Globus pallidus (tissue), 1 donor: Measurements from ENCODE around the gene RAPH1.
"Not testable (repeated sequence)": the region's sequence is repeated elsewhere in the genome, so short reads cannot be mapped to it uniquely, and the experiment has no call there.

Experiments
- DNase-seq: peaks from one replicate; pipeline ENCODE4 v3.0.0-alpha.2; 2015; ENCODE audit warnings: low spot score

The RAPH1 gene

DNA sequence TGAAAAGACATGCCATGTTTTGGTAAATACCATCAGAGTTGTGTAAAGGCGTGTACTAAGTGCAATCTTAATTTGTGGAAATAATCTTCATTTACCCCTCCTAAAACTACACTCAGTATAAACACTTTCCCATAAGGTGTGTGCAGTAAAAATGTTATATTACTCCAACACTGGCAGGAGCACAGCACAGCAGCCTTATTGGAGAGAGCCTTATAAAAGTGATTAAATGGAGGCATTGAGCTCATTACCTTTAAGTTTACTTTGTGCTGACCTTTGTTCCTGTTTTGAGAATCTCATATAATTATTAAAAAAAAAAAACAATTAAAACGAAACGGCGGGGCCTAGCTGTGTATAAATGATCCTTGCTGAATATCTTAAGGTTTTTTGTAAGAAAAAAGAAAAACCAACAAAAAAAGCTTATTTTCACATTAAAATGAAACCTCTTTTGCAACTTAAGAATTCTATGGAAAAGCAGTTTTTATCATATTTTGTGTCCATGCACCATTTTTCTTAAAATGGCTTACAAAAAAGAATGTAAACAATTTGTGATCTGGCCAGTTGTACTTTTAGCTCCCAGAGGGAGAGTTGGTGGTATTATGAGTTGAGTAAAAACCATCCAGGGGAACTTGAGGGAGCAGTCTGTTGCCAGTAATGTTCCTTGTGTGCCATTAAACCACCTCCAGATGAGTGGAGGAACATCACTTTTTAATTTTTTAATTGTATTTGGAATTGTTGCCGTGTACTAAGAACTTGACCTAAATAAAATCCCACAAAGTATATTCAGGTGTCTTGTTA is 103.5 kb downstream of the RAPH1 start:
- DNase-seq = no peak

DNA sequence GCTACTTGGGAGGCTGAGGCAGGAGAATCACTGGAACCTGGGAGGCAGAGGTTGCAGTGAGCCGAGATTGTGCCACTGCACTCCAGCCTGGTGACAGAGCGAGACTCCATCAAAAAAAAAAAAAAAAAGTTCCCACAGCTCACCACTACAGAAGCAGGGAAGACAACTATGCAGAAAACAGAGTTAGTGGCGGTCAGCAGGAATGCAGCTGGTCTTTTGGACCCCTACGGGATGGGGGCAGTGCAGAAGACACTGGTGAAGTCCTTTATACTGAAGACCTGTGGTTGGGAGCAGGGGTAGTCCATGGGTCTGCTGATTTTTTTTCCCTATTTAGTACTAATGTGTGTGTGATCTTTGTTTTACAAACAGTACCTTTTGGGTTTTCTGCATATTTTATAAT is 105.5 kb downstream of the RAPH1 start:
- not testable (repeated sequence) for DNase-seq

DNA sequence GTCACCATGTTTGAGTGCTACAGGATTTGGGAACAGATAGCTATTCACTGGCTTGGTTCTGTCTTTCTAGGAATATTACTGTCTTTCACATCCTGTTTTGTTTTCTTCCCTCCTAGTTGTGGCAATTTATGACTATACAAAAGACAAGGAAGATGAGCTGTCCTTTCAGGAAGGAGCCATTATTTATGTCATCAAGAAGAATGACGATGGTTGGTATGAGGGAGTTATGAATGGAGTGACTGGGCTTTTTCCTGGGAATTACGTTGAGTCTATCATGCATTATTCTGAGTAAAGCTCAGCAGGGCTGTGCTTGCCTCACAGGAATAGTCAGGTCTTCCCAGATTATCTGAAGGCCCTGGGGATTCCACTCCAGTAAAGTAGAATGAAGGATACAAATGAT is 108.0 kb downstream of the RAPH1 start:
- DNase-seq = no peak

DNA sequence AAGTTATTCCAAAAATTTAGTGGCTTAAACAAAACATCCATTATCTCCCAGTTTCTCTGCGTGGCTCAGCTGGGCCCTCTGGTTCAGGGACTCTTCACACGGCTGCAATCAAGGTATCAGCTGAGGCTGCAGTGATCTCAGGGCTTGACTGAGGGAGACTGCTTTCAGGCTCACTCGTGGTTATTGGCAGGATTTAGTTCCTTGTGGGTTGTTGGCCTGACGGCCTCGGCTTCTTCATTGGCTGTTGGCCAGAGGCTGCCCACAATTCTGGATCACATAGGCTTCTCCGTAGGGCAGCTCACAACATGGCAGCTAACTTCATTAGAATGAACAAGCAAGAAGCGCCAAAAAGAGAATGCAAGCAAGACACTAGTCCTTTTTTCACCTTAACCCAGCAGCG is 116.8 kb downstream of the RAPH1 start:
- no peak for DNase-seq

DNA sequence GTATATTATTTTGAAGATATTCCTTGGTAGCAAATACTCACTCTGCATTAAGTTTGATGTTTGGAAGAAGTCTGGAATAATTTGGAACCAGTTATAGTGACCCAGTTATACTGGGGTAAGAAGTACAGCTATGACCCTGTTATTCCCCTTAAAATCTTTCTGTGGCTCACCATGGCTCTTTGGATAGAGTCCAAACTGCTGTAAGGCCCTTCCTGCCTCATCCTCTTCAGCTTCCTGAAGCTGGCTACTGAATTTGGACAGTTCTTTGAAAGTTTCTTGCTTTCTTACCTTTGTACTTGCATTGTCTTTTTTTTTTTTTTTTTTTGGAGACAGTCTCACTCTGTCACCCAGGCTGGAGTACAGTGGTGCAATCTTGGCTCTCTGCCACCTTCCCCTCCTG is 121.3 kb downstream of the RAPH1 start:
- no peak for DNase-seq

DNA sequence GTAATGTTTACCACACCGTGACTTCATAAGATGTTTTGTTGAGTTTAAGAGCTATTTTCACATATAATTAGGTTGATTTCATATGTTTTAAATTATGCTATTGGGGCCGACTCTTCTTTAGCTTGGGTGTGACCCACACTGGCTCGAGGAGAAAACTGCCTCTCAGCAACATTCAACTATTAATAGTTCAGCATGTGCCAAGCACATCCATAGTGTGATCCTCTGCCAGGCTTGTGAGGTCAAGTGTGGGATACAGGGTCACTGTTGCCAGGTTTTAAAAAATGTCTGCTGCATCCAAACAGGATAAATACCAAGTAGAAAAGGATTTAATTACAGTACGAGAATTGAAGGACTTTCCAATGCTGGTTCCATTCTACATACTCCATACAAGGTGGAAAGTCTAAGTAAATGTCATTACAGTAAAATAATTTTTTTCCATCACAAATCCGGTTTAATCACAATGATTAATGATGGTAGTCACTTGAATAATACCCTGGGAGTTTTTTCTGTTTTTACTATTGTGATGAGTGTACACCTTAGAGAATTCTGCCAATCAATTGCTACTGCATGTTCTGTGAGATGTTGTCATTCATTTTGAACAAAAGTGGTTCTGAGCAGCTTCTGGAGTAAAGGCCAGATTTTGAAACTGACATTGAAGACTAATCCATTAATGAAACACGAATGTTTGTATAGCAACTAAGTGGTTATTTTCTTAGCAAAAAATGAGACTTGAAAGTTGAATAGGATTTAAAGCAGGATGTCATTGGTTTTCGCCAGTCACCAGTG is 122.4 kb downstream of the RAPH1 start:
- DNase-seq = no peak

DNA sequence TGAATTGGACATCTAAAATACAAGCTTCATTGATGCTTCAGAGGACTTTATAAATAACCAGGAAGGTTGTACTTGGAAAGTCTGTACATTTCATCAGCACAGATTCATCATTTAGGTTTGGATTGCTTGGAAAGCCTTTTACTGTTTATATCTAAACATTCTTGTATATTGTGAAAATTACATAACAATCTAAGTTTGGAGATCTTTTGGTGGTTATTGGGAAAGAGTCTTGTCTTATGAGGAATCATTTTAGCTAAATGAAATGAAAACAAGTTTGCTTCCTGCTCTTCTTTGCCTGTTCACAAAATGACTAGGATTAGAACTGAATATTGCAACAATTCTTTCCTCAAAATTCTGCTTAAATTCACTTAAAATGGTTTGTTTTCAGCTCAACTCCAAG is 127.6 kb downstream of the RAPH1 start:
- no peak for DNase-seq

DNA sequence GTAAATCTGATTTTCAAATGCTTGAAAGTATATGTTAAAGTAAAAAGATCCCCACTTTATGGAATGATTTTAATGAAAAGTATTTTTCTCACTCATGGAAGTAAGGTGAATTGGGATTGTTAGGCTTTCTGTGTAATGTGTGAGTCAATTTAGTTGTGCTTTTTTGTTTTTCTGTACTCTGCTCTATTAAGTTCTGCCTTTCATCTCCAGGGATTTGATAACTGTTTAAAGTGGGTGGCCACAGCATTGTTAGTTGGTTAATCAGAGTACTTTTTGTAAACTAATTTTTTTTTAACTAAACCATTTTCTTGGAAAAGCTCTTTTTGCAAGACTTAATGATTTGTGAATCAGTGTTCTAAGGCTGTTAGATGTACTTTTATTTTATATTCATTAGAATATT is 130.1 kb downstream of the RAPH1 start:
- DNase-seq = no peak

DNA sequence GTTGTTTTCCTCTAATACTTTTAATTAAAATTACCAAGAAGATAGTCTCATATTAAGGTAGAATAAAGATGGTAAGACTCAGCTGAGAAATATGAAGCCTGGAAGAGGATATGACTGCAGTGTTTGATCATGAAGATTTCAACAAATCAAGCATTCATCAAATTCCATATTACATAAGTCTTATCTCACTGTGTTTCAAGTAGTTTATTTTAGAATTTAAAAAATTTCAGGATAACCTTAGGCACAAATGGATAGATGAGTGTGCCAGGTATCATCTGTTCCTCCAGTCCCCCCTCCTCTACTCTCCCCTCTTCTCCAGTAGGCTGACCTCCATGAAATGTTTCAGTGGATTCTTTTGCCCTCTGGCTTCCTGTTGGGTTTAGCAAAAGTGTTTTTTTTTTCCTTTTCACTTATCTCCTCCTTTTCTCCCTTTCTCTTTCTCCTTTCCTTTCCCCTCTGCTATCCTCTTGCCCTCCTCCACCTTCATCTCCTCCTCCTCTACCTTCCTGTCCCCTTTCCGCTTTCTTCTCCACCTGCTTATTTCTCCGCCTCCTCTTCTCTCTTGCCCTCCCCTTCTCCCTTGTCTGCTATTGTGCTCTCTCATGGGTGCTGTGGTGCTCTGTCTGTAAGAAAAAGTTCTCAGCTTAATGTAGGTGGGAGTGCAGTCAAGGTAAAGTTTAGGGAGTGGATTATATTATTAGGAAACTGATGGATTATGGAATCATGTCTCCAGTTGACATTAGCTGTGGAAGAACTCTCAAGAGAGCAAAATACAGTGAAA is 134.1 kb downstream of the RAPH1 start:
- no peak for DNase-seq

DNA sequence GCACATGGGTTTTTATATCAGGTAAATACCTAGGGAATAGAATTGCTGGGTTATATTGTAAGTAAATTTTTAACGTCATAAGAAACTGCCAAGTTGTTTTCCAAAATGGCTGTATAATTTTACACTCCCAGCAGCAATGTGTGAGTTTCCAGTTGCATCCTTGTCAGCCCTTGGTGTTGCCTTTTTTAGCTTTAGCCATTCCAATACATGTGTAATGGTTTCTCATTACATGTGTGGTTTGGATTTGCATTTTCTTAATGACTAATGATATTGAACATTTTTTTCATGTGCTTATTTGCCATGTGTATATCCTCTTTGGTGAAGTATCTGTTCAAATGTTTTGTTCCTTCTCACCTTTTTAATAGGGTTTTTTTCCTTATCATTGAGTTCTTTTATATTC is 136.1 kb downstream of the RAPH1 start:
- no peak for DNase-seq

DNA sequence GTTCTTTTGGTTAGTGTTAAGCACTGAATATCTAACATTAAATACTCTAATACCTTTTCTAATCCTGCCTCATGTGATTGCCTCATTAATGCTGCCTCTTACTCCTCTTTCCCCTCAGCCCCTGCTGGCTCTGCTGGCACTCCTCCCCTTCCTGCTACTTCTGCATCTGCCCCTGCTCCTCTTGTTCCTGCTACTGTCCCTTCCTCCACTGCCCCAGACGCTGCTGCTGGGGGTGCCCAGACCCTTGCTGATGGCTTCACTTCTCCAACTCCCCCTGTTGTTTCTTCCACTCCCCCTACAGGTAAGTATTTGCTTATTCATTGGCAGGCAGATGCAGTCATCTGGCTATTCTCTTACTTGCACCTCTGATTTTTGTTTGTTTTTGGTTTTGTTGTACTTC is 138.4 kb downstream of the RAPH1 start:
- DNase-seq = no peak

DNA sequence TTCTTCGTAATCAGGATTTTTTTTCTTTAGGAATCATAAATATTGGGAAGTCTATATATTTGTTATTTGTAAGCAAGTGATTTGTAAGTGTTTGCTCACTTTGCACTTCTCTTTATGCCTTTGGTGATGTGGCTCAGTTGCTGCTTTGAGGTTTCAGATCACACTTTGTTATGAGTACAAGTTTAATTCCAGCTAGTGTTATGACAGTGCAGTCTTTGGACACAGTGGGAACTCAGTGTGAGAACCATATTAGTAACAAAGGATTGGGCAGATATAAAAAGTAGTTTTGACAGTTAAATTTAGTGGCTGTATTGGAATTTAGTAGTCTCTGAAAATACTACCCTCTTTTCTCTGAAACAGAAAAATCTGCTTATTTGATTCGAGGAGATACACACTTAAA is 139.2 kb downstream of the RAPH1 start:
- no peak for DNase-seq

DNA sequence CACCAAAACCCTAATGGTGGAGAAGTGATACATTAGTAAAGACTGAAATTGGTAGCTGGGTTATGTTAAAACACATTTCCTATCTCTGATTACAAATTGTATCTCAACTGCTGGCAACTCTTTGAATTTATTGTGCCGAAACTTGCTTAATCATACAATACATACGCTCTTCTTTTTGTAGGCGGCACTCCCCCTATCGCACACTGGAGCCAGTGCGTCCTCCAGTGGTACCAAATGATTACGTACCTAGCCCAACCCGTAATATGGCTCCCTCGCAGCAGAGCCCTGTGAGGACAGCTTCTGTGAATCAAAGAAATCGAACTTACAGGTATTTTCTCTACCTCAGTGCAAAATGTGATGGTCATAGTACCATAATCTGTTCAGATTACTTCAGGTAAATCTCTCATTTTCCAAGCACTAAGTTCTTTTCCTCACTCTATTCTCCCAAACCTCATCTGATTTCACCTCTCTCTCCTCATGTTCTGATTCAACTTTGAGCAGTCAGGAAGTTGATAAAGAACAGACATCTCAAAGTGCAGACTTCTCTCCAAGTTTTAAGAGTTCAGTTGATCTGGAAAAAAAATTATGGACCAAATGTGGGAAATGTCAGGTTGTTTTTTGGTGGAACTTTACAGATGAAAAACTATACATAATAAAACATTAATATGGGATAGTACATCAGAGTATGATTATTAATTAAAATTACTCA is 140.4 kb downstream of the RAPH1 start:
- DNase-seq = no peak

DNA sequence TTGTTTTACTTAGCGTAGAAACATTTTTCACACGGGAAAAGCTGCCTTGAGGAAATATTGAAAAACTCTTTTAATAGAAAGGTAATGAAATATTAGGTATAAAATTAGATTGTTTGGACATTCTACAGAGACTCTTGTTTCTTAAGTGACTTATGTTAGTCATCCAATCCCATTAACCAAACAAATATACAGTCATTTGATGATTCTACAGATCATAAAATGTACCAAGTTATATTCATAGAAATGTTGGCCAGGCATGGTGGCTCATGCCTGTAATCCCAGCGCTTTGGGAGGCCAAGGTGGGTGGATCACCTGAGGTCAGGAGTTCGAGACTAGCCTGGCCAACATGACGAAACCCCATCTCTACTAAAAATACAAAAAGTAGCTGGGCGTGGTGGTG is 146.9 kb downstream of the RAPH1 start:
- not testable (repeated sequence) for DNase-seq

DNA sequence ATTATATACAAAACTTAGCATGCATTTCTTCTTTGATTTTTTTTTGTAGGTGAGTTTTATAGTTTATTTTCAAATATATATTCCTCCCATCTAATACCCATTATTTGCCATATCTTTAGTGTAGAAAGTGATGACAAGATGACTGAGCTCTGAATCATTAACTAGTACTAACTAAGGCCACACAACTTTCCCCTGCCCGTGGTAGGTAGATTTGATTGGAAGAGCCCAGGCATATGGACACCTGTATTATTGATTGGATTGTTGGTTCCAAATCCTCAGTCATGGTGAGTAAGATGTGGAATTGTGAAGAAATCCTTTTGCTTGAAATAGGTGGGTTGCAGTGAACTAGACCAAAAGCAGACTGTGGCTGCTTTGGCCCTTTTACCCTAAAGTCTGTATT is 152.1 kb downstream of the RAPH1 start:
- DNase-seq = no peak

DNA sequence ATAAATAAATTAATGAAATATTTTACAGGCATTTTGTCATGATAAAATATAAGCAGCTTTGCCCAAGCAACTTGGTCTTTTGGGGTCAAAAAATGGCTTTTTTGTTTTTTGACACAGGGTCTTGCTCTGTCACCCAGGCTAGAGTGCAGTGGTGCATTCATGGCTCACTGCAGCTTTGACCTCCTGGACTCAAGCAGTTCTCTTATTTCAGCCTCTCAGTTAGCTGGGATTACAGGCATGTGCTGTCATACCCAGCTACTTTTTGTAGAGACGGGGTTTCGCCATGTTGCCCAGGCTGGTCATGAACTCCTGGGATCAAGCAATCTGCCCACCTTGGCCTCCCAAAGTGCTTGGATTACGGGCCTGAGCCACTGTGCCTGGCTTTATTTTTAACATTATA is 155.9 kb downstream of the RAPH1 start:
- DNase-seq = no peak

DNA sequence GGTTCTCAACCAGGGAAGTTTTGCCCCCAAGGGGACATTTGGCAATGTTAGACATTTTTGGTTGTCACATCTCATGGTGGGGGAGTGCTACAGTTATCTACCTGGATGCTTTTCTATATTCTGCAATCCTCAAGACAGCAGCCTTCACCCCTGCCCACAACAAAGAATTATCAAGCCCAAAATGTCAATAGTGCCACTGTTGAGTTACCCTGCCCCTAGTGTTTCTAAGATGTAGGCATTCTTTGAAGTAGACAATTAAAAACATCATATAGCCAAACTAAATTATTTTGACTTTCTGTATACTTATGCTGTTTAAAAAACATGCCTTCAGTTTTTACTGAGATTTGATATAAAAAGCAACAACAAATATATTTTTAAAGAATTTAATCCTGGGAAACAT is 158.9 kb downstream of the RAPH1 start:
- DNase-seq = no peak

DNA sequence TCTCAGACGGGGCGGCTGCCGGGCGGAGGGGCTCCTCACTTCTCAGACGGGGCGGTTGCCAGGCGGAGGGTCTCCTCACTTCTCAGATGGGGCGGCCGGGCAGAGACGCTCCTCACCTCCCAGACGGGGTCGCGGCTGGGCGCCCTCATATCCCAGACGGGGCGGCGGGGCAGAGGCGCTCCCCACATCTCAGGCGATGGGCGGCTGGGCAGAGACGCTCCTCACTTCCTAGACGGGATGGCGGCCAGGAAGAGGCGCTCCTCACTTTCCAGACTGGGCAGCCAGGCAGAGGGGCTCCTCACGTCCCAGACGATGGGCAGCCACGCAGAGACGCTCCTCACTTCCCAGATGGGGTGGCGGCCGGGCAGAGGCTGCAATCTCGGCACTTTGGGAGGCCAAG is 162.4 kb downstream of the RAPH1 start:
- DNase-seq = not testable (repeated sequence)

DNA sequence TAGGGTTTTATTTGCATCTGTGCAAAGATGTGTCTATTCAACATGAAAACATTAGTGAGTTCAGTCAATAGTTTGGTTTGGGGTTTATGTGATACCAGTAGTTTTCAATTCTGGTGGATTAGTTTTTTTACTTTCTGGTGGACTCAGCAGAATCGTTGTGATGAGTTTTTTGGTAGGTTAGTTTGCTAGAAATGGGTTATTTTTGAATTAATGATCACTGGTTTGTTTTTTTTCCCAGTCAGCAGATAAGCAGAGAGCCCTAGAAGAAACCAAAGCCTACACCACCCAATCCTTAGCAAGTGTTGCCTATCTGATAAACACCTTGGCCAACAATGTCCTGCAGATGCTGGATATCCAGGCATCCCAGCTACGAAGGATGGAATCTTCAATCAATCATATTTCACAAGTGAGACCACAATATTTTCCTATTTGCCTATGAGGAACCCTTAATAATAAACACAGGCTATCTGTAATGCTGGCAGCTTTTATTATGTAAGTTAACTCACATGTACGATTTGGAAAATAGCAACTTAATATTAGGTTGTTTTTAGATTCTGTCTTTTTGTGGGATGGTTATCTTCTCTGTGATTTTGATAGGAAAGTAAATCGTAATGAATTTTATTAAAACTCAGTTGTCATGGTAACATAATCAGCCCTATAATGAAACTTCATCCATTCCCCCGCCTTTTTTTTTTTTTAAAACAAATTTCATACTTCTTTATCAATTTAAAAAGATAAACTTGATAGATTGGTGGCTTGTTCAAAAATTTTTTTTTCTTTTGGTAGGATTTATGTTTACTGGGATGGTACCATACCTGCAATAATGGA is 168.2 kb downstream of the RAPH1 start:
- no peak for DNase-seq

DNA sequence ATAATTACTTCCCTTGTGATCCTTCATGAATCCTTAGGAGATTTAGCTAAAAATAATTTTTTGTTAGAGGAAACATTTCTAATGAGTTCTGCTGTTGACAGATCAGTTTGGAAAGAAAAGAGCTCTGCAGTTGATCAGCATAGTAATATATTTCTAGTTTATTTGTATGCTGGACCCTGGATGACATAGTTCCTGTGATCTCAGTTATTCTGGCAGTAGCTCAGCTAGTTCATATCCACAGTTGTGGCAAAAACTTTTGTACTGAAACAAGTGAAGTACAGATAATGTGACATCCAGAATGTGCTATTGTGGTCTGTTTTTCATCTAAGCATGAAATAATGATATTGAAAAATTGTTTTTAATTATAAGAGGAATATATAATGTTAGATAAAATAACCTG is 173.2 kb downstream of the RAPH1 start:
- DNase-seq = peak; percentile 33

DNA sequence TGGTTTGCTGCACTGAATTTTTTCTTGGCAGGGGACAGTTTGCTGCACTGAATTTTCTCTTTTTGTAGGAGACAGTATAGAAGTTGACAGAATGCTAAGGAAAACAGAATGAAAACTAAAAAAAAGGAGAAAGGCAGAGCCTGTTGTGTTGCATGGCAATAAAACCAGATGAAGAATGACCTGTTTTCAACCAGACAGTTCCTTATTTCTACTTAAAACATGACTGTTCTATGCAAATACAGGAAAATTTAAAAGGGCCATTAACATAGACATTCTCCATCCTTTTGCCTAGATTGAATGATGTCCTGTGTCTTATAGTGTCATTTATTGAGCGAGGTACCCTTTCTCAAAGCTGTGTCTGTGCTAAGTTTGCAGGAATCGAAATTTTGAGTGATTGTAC is 173.6 kb downstream of the RAPH1 start:
- DNase-seq = no peak
